ENCODE results near the gene TAPT1.

DNA sequence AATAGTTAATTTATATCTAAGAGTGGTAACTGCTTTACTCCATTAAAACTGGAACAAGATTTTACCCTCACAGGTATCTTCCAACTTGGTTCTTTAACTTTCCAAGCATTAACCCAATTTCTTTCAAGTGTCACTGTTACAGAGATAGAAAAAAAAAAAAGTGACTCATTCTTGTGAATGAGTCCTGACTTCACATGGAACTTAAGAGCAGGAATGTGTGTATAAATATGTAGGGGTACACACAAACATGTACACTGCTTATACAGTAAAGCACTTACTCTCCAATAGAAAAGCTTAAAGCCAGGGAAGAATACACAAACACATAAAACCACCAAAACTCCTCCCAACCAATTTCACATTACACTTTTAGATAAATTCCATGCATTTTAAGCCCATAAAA lies 38.8 kb downstream of the TAPT1 start:
- TF ChIP-seq TARDBP (IDR thresholded peaks at IDR 0.05) (no peak), SP1 (IDR thresholded peaks at IDR 0.05) (no peak), BHLHE40 (IDR thresholded peaks at IDR 0.05; ENCODE audit: borderline replicate concordance) (no peak), ARNT (IDR thresholded peaks at IDR 0.05) (no peak), SUZ12 (IDR thresholded peaks at IDR 0.05) (no peak), FOXM1 (IDR thresholded peaks at IDR 0.05; ENCODE audit: borderline replicate concordance) (no peak), FOXA1 (IDR thresholded peaks at IDR 0.05) (no peak), L3MBTL2 (conservative IDR thresholded peaks at IDR 0.05) (no peak), ZNF384 (IDR thresholded peaks at IDR 0.05) (no peak), CTBP1 (IDR thresholded peaks at IDR 0.05; ENCODE audit: borderline replicate concordance) (no peak), ELF4 (IDR thresholded peaks at IDR 0.05) (no peak)

Measured in HEK293T (cell line).